GM19238 (cell line): Measurements from ENCODE around the gene ITM2C.

Experiments
- DNase-seq: peaks from one replicate; pipeline ENCODE4 v3.0.0; 2011; ENCODE audit warnings: low spot score; ENCODE audit not compliant: insufficient read length

ITM2C gene

DNA sequence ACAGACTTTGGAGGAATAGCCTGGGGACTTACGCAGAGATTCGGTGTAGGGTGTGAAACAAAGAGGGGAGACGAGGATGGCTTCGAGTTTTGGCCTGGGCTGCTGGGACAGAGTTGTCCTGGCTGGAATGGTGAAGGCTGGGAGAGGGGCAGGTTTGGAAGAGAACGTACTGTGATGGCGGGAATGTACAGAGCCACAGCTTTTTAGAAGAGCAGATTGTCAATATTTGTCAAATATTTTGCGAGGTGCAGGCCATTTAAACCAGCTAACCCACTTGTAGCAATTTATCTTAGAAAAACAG, 14.4 kb upstream of the ITM2C start:
- DNase-seq, result no peak

DNA sequence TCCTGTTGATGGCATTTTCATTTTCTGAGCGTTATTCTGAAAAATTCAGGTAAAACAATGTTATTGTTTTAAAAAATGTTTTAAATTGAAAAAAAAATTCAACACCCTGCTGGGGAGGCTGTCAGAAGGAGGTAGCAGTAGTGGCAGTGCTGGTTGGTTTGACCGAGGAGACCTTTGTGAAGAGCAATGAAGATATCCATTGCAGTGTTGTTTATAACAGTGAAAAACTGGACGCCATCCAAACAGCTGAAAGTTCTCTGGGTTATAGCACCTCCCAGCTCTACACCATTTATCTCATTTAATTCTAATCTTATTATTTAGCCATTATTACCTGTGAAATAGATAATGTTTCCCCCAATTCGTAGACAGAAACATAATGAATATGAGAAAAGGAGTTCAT, 12.6 kb upstream of the ITM2C start:
- no peak for DNase-seq

DNA sequence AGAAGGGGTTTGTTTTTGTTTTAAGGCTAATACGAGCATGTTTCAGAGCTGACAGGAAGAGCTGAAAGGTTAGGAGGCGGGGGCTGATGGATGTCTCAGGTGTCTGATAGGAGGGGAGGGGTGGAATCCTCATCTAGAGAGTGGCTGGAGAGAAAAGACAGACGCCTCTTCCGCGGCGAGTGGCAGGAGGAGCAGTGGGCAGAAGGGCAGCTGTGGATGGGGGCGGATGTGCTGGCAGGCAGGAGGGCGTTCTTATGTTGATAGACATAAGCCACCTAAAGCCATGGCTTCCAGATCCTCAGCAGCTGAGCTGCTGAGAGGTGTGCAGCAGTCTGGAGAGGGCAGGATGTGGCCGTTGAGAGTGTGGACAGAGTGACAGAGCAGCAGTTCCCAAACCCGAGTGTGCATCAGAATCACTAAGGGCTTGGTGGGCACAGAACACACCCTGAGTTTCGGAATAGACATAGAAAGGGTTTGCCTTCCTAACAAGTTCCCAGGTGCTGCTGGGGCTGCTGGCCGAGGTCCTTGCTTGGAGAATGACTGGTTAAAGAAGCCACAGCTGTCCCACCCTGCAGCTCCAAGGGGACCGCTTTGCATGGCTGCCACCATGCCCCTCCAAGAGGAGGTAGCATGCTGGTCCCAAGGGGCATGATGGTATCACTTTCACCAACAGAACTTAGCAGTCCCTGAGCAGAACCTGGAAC, 3.0 kb upstream of the ITM2C start:
- no peak for DNase-seq

DNA sequence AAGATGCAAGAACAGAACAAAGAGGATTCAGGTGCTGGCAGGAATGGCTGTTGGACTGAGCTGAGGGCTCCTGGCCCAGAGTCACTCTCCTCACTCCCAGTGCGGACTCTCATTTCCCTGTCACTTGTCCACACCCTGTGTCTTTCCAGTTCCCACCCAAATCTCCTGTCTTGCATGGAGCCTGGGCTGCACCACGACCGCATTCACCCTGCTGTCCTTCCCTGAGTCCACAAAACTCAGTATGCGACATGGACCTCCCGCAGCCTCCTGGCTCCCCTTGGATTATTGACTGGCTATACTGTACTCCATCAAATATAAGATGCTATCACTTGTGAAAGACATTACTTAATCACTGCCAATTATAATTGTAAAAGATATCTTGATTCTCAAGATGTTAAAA, 2.5 kb upstream of the ITM2C start:
- no peak for DNase-seq

GRCh38 chr2:230863031-230863430, 1.7 kb upstream of the ITM2C start:
- no peak for DNase-seq

DNA sequence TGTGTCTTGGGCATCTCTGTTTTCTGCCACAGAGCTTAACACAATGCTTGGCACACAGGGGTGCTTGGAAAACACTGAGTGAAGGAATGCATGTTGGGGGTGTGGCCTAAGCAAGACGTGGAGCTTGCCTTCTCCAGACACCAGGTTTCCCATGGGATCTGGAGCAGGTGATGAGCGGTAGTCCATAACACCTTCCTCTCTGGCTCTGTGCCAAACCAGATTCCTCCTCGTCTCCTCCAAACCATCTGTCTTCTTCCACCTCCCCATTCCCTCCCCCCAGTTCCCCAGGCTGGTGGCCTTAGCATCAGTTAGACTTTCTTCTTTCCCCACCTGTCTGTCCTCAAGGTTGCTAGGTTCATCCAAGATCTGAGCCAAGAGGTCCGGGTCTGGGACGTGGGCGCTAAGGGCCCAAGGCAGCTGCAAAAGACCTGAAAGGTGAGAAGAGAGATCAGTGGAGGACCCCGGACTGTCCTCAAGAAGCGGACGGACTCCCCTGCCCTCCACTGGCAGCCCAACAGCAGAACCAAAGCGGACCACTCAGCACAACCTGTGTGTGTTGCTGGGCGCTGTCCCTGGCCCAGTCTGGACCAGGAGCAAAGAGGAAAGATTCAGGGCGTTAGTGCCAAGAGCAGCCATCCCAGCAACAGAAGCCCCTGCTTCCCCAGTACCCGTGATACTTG, 1.2 kb upstream of the ITM2C start:
- no peak for DNase-seq

DNA sequence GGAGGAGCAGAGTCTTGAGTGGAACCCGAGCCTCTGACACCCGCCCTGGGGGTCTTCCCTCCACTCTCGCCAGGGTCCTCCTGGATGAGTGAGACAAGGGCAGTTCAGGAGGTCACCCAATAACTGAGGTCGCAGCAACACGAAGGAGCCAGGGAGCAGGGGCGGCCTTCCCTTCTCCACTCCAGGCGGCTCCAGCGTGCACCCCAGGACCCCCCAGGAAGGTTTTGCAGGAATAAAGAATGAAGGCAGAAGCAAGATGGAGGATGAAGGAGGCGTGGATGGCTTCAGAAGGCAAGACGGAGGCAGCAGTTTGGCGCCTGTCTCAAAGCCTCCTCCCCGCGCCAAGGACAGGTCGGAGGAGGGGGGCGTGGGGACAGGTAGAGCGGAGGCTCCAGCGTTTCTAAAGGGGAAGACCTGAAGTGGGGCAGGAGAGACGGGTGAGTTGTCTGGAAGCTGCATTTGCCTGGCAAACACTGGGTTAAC, 579 bp upstream of the ITM2C start:
- DNase-seq, result no peak

DNA sequence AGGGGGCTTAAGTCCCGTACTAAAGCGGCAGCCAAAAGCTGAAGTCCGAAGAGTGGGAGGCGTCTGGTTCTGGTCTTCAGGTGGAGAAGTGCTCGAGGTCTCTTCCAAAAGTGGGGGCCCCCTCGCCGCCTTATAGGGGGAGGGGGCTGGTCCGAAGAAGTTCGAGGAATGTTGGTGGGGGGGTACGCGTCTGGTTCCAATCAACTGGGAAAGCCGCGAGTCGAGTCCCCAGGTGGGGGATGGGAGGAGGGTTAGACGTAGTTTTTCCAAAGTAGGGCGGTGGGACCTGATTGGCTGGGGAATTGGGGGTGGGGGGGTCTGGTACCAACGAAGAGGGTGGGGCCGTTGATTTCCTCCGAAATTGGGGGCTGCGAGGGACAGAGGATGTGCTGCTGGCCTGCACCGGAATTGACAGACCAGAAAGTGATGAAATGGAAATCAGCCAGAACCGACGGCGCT, 594 bp downstream of the ITM2C start:
- no peak for DNase-seq

DNA sequence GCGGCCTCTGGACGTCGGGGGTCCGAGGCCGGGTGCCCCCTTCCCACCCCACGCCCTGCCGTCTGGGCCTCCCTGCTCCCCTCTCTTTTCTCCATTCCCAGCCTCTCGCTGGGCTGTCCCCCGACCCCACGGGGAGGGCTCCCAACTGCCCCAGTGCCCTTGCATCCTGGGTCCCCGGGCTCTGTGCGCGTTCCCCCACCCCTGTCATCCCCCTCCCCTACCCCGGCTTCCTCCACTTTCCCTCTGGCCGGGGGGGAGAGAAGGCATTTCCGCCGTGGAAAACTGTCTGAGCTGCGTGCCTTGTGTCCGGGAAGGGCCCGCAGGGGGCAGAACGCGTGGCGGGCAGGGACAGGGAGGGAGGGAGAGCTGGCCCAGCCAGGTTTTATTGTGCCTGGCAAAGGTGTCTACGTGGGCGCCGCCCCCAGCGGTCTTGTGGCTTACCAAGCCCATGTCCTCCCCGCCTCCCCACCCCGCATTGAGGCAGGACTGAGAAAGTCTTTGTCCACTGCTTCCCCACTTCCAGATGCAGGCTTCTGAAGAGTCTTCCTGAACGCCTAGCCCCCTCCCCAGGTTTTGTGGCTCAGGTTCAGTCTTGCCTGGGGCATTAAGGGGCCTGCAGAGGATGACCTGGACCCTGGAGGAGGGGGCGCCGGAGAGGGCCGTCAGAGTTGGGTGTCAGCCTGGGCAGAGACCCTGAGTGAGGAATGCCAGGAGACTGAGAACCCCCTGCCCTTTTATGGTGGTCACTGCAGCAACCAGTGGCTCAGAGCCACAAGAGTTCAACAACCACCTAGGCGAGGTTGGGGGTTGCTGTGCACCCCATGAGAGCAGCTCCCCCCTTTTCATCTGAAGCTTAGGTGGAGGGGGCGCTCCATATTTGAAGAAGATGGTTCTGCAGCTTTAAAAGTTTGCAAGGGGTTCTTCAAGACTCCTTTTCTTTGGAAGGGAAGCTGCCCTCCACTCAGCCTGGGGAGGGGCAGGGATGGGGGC, 1.3 kb downstream of the ITM2C start:
- DNase-seq, result no peak

GRCh38 chr2:230866756-230867523, 2.2 kb downstream of the ITM2C start:
- DNase-seq, result no peak

GRCh38 chr2:230868161-230868946, 3.6 kb downstream of the ITM2C start:
- no peak for DNase-seq

- no peak for DNase-seq
Measured at GRCh38 chr2:230868947-230869913, 4.5 kb downstream of the ITM2C start.

DNA sequence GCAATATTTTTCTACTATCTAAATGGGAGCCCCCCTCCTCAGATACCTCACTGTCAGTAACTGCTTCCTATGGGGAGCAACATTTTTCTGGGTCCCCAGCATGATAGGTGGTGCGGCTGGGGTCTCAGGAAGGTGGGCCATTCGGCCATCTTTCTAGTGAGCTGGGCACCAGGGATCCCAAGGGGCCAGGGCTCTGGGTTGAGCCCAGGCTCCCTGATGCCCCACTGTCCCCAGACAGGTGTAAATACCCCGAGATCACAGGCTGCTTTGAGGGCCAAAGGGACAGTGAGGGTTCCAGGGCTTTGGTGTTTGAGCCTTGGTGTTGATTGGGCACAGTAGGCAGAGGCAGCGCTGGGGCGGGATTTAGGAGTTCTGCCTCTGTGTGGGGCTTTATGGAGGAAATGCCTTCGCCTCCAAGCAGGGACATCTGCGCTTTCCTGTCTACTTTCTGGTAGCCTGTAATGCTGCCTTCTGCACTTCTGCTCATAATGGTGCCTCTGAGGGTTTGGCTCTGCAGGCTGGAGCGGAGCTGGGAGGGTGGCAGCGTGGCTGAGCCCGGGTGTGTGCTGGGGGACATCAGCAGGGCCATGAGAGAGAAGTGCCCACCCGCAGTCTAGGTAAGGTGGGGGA, 5.3 kb downstream of the ITM2C start:
- DNase-seq, result no peak

GRCh38 chr2:230870544-230871360, 6.0 kb downstream of the ITM2C start:
- no peak for DNase-seq

DNA sequence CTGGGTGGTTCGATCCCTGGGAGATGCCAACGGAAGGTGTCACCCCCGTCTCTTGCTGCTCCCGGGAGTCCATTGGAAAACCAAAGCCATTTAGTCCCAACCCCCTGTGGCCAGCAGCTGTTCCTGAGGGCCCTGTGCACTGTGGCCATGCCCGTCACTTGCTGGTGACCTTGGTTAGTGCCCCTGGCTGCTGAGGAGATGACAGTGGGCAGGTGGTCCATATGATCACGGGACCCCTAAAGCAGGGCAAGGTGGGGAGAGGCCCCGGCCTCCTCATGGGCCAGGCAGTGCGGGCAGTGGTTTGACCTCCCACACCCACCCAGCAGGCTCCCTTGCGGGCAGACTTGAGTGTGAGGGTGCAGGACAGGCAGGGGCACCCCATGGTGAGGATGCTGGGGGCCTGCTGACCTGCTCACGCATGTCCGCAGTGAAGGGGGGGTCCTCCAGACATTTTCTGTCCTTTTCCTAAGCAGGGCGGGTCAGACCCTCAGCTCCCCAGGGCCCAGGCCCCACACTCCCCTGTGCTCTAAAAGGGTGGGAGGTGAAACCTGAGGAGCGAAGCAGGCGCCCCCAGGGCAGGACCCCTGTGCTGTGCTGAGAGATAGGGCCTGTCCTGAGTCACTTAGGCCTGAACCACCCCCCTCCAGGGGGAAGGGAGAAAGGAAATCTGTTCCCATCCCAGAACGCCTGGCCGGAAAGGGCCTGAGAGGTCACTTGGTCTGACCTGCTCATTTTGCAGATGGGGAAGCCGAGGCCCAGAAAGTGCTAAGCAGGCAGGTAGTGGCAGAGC, 6.8 kb downstream of the ITM2C start:
- DNase-seq, result no peak

DNA sequence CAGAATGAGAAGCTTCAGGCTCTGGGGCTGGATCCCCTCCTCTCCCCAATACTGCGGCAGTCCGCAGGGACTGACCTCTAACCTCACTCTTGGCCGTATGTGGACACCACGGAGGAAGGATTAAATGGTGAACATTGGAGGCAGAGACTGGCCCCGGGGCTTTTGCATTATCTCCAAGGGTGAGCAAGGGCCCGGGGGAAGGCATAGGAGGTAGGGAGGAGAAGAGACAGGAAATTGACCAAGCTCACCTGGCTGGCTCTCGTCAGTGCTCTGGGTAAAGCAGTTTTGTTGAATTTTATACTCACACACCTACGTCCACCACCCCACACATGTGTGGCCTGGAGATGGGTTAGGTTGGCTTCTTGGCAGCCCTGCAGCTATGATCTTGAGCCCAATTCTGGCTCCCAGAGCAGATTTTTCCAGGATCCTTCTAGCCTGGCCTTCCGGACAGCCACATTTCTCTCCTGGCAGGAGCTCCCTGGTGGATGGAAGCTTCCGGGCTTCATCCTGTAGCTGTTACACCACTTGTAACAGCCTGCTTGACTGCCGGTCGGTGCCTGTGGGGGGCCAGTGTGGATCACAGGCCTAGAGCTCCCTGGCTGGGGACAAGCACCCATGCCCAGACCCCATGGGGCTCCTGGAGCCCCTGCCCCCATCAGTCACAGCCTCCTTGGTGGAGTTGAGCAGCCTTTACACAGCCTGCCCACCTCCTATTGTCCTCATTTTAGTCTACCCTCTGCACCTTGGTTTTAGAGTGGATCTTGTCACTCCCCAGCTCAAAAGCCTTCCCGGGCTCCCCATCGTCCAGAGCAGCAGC, 7.6 kb downstream of the ITM2C start:
- no peak for DNase-seq
